Progenitor cell of endocrine pancreas (in vitro differentiated cells): ENCODE measurements around the gene FN3KRP. TPM values are rescaled to one million over a fixed set of nuclear protein-coding genes. Genes with fewer than 3 reads are reported as not detected.

Experiments
- DNase-seq: peaks from one replicate; pipeline ENCODE4 v3.0.0; 2021; ENCODE audit warnings: low spot score; ENCODE audit not compliant: unreplicated experiment
- H3K27ac Mint-ChIP-seq: 2 replicates; pipeline ENCODE4 v1.8.0; 2021; ENCODE audit warnings: mild to moderate bottlenecking, moderate library complexity, mixed read lengths
- H3K27me3 Mint-ChIP-seq: 2 replicates; pipeline ENCODE4 v1.8.0; 2021; ENCODE audit warnings: mixed read lengths
- H3K36me3 Mint-ChIP-seq: 2 replicates; pipeline ENCODE4 v1.8.0; 2022; ENCODE audit warnings: mixed read lengths; ENCODE audit not compliant: insufficient read depth
- H3K4me1 Mint-ChIP-seq: 2 replicates; pipeline ENCODE4 v1.8.0; 2021; ENCODE audit warnings: low read depth, mixed read lengths
- H3K4me3 Mint-ChIP-seq: 2 replicates; pipeline ENCODE4 v1.8.0; 2021; ENCODE audit warnings: low read depth, mild to moderate bottlenecking, moderate library complexity, mixed read lengths
- H3K9me3 Mint-ChIP-seq: 2 replicates; pipeline ENCODE4 v1.8.0; 2021; ENCODE audit warnings: low read depth, mixed read lengths
- total RNA-seq: library from RNA; stranded (reverse); gene quantifications from 2 replicates; pipeline ENCODE4 v1.2.1, GENCODE V29; 2021
- TF ChIP-seq, protein P1 (sequence below): fragments of 200-600 bp; sonication (generic); IDR thresholded peaks from one replicate; pipeline ENCODE4 v1.5.0; 2021; ENCODE audit warnings: antibody characterized with exemption, mild to moderate bottlenecking; ENCODE audit not compliant: unreplicated experiment

The FN3KRP gene
- total RNA-seq, 1 donor from 2014 or later, result 34.2 TPM

DNA sequence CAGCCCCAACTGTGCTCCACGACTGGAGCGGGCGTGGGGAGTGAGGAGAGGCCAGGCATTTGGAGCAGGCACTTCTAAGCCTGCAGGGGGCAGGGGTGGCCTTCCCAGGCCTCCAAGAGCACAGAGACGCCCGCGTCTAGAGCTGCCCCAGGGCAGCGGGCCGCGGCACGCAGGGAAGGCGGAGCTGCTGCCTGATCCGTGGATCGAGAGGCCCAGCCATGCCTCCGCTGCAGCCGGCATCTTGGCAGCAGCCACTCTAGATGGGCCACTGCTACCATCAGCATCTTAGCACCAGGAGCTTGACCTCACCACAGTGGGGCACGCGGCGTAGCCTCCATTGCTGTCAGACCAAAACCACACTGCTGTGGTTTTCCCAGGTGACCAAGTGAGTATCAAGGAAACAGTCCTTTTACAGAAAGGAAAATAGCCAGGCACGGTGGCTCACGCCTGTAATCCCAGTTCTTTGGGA is 47.8 kb upstream of the FN3KRP start:
- Mint-ChIP-seq H3K36me3 (no peaks in the 10 kb centered on the region), H3K27ac (no peak overlapping the region), H3K9me3 (no peaks in the 10 kb centered on the region), H3K4me3 (no peak overlapping the region), H3K4me1 (peaks cover 5% of the 10 kb centered on the region), H3K27me3 (no peaks in the 10 kb centered on the region)
- DNase-seq, result peak; percentile 40
- TF ChIP-seq, protein P1, sequence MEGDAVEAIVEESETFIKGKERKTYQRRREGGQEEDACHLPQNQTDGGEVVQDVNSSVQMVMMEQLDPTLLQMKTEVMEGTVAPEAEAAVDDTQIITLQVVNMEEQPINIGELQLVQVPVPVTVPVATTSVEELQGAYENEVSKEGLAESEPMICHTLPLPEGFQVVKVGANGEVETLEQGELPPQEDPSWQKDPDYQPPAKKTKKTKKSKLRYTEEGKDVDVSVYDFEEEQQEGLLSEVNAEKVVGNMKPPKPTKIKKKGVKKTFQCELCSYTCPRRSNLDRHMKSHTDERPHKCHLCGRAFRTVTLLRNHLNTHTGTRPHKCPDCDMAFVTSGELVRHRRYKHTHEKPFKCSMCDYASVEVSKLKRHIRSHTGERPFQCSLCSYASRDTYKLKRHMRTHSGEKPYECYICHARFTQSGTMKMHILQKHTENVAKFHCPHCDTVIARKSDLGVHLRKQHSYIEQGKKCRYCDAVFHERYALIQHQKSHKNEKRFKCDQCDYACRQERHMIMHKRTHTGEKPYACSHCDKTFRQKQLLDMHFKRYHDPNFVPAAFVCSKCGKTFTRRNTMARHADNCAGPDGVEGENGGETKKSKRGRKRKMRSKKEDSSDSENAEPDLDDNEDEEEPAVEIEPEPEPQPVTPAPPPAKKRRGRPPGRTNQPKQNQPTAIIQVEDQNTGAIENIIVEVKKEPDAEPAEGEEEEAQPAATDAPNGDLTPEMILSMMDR, result peak; percentile 67

DNA sequence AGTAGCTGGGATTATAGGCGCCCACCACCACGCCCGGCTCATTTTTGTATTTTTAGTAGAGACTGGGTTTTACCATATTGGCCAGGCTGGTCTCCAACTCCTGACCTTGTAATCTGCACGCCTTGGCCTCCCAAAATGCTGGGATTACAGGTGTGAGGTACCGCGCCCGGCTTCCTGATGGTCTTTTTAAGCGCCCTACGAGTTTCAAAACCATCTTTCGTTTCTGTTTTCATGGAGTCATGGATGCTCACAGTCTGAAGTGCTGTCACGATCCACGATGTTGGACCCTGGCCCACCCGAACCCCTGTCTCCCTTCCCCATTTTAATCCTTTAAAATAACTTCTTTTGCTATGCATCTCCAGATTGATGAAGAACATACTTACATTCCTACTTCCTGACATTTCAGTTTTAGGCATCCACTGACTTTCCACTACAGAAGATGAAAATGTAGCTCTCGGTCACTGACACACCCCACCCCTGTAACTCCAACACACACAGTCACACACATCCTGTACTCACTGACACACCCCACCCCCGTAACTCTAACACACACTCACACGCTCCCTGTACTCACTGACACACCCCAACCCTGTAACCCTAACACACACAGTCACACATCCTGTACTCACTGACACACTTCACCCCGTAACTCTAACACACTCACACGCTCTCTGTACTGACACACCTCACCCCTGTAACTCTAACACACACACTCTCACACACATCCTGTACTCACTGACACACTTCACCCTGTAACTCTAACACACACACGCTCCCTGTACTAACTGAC is 45.6 kb upstream of the FN3KRP start:
- no peak overlapping the region for H3K4me3 Mint-ChIP-seq
- TF ChIP-seq, protein P1, result no peak
- no peaks in the 10 kb centered on the region for H3K36me3 Mint-ChIP-seq
- no peaks in the 10 kb centered on the region for H3K27me3 Mint-ChIP-seq
- DNase-seq, result no peak
- H3K9me3 Mint-ChIP-seq, result no peaks in the 10 kb centered on the region
- H3K27ac Mint-ChIP-seq, result no peak overlapping the region
- H3K4me1 Mint-ChIP-seq, result peaks cover 4% of the 10 kb centered on the region

DNA sequence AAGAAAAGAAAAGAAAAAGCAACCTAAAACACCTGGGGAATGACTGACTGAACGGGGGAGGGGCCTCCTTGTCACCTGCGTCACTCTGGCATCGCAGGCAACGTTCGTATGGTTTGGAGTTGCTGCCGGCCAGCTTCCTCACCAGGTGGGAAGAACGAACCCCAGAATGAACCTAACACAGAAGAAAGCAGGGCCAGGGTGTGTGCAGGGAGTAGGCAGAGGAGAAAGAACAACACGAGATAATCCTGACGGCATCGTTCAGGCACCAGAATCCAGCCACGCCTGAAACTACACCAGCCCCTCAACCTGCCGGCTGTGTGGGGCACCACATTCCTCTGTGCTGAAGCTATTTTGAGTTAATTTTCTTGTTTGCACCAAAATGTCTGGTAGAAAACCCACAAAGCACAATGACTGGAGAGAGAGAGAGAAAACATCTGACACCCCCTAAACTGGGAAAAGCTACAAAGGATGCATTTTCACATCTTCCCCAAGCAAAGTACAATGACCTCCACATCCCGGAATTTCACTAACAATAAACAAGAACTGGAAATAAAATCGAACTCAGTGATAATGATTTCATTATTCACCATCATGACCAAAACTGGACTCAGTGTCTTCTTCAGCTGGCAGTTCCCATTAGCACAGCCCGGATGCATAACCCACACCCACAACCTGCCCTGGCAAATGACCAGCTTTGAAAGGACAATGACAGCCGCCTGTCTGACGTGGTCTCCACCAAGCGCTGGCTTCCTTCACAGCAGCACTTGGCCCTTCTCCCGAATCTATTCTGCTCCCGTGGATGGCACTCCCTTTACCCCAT is 41.6 kb upstream of the FN3KRP start:
- no peak for DNase-seq
- Mint-ChIP-seq H3K27ac (peak overlapping the region; percentile 0), H3K36me3 (no peaks in the 10 kb centered on the region), H3K9me3 (no peaks in the 10 kb centered on the region), H3K4me3 (no peak overlapping the region), H3K27me3 (no peaks in the 10 kb centered on the region), H3K4me1 (no peaks in the 10 kb centered on the region)
- TF ChIP-seq, protein P1, result no peak

DNA sequence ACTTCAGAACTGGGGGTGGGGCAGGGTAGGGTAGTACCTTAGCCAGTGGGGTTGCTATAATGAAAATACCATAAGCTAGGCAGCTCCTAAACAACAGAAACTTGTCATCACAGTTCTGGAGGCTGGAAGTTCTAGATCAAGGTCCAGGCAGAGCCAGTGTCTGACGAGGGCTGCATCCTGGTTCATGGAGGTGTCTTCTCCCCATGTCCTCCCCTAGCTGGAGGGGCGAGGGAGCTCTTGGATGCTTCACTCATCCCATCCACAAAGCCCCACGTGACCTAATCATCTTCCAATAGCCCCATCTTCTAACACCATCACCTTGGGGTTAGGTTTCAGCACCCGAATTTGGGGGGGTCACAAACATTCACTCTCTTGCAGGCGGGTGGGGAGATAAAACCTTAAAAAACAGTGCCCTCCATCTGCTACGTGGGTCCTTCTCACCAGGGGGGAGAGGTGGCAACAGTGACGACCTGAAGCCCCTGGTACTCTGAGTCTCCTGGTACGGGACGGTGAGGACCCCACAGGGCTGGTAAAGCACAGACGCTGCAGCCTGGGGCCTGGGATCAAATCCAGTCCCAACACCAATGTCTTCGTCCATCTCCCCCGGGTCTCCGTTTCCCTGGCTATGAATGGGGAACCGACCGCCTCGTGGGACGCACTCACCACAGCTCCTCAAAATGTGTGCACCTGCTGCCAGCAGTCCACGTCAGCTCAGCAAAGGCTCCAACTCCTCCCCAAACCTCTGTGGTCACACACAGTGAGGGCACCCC is 40.8 kb upstream of the FN3KRP start:
- no peak for DNase-seq
- TF ChIP-seq, protein P1, result no peak
- Mint-ChIP-seq H3K4me1 (no peaks in the 10 kb centered on the region), H3K27me3 (no peaks in the 10 kb centered on the region), H3K4me3 (no peak overlapping the region), H3K36me3 (no peaks in the 10 kb centered on the region), H3K27ac (peak overlapping the region; percentile 0), H3K9me3 (no peaks in the 10 kb centered on the region)
